Mucosa of descending colon (tissue), 3 donors: ENCODE data around the gene TADA2A. TPM values are rescaled to one million over a fixed set of nuclear protein-coding genes. Genes with fewer than 3 reads are reported as not detected.

Experiments
- ATAC-seq: fragments of 200-7000 bp; cut with Tn5 transposase; one replicate; pipeline ENCODE4 v1.9.1; 2020; ENCODE audit warnings: mild to moderate bottlenecking, moderate library complexity
- DNase-seq, 3 donors: peaks; one replicate each; pipeline ENCODE4 v3.0.0-alpha.2; 2020
- H3K36me3 ChIP-seq: fragments of 200-600 bp; one replicate; pipeline ENCODE4 v1.8.0; 2021; ENCODE audit warnings: low read depth, mild to moderate bottlenecking
- H3K4me1 ChIP-seq: fragments of 200-600 bp; one replicate; pipeline ENCODE4 v1.8.0; 2021; ENCODE audit warnings: low read depth, mild to moderate bottlenecking
- H3K4me3 ChIP-seq: fragments of 200-600 bp; one replicate; pipeline ENCODE4 v1.8.0; 2021; ENCODE audit warnings: mild to moderate bottlenecking
- H3K9me3 ChIP-seq: fragments of 200-600 bp; one replicate; pipeline ENCODE4 v1.8.0; 2021; ENCODE audit warnings: mild to moderate bottlenecking
- CTCF ChIP-seq: fragments of 200-600 bp; IDR thresholded peaks from one replicate; pipeline ENCODE4 v1.8.0; 2022; ENCODE audit warnings: antibody characterized with exemption, mild to moderate bottlenecking
- intact Hi-C, 2 donors: fragments of 100-400 bp; cut with DNase I in 1 of 2; cut with micrococcal nuclease in 1 of 2; formaldehyde crosslinking; loops; one replicate each; pipeline versions ENCODE4 v1.11.0 to v1.11.1; 2022; cut with DNase I, micrococcal nuclease
- total RNA-seq, 3 donors: library from RNA; stranded (reverse); fragmentation: NEBNext Ultra II Directional in 2 of 3; extraction: Animal tissue kit (Norgen Biotek cat#: 25700) in 2 of 3; gene quantifications; one replicate each; pipeline versions ENCODE4 v1.2.1 to v1.2.4, GENCODE V29; 2021 to 2023
- donor health status: DM: no; HTN: no; CAD: no; lungs with moderate emphysema.
- donor health status: DM: no; HTN: no; CAD: no.
- donor health status: DM: no; HTN: yes; CAD: no.

The TADA2A gene
- total RNA-seq, 3 donors from 2014 or later: 22.8 to 29.6 (median 28.0) TPM

GRCh38 chr17:37360632-37361031 is 46.1 kb upstream of the TADA2A start:
- no peak for ATAC-seq
- no peak for TF ChIP-seq CTCF
- Histone ChIP-seq H3K4me1 (peaks cover 19% of the 10 kb centered on the region), H3K4me3 (no peak overlapping the region), H3K36me3 (no peaks in the 10 kb centered on the region), H3K9me3 (no peaks in the 10 kb centered on the region)
- intact Hi-C loops: no loop called here
- DNase-seq: no peak

- TF ChIP-seq CTCF: no peak
- Histone ChIP-seq H3K9me3 (no peaks in the 10 kb centered on the region), H3K36me3 (no peaks in the 10 kb centered on the region), H3K4me1 (peaks cover 18% of the 10 kb centered on the region), H3K4me3 (no peak overlapping the region)
- no peak for DNase-seq
- no peak for ATAC-seq
- intact Hi-C loops: no loop called here
These were observed 45.1 kb upstream of the TADA2A start for GRCh38 chr17:37361543-37361942.

GRCh38 chr17:37365589-37365988 is 41.1 kb upstream of the TADA2A start:
- Histone ChIP-seq H3K4me1 (no peaks in the 10 kb centered on the region), H3K9me3 (no peaks in the 10 kb centered on the region), H3K4me3 (no peak overlapping the region), H3K36me3 (no peaks in the 10 kb centered on the region)
- no peak for TF ChIP-seq CTCF
- ATAC-seq: no peak
- DNase-seq: no peak
- intact Hi-C loops: no loop called here

GRCh38 chr17:37368577-37368976 is 38.1 kb upstream of the TADA2A start:
- intact Hi-C loops: no loop called here
- Histone ChIP-seq H3K4me3 (no peak overlapping the region), H3K36me3 (no peaks in the 10 kb centered on the region), H3K4me1 (no peaks in the 10 kb centered on the region), H3K9me3 (no peaks in the 10 kb centered on the region)
- ATAC-seq: no peak
- DNase-seq: no peak
- TF ChIP-seq CTCF: no peak

- no peaks in the 10 kb centered on the region for H3K4me1 ChIP-seq
- intact Hi-C loops: no loop called here
- peak in 2 of 3 donors; percentile 63 to 85 for DNase-seq
- peak; percentile 86 for TF ChIP-seq CTCF
- no peaks in the 10 kb centered on the region for H3K9me3 ChIP-seq
- no peak overlapping the region for H3K4me3 ChIP-seq
- peak; percentile 100 for ATAC-seq
- no peaks in the 10 kb centered on the region for H3K36me3 ChIP-seq
These were observed 33.0 kb upstream of the TADA2A start for GRCh38 chr17:37373530-37374159.

- Histone ChIP-seq H3K4me1 (no peaks in the 10 kb centered on the region), H3K36me3 (no peaks in the 10 kb centered on the region), H3K9me3 (no peaks in the 10 kb centered on the region), H3K4me3 (no peak within 1 kb of the TSS)
- no peak for ATAC-seq
- TF ChIP-seq CTCF: no peak
- intact Hi-C loops: no loop called here
- DNase-seq: no peak
These were observed 31.0 kb upstream of the TADA2A start, which contains the start of gene C17orf78 for GRCh38 chr17:37375706-37376105. Gene C17orf78 (plus strand): TSS chr17:37375985. CDS start chr17:37376093, 108 bp downstream.
